Thoracic aorta (tissue), 2 donors: ENCODE data around the gene INPP5A. TPM values are rescaled to one million over a fixed set of nuclear protein-coding genes. Genes with fewer than 3 reads are reported as not detected.

ENCODE experiments used
- ATAC-seq: fragments of 150-250 bp; one replicate; pipeline ENCODE4 v1.8.0; 2017; ENCODE audit warnings: low read depth; ENCODE audit not compliant: insufficient number of reproducible peaks, low FRiP score
- DNase-seq: peaks from one replicate; pipeline ENCODE4 v3.0.0-alpha.2; 2020; ENCODE audit warnings: low spot score
- H3K27ac ChIP-seq, 2 donors: fragments of 200-600 bp; sonication (generic); 1 replicate in 1 of 2; 2 replicates in 1 of 2; pipeline ENCODE4 v1.5.1; 2016; ENCODE audit warnings: mild to moderate bottlenecking in 2 of 2, moderate library complexity in 2 of 2
- H3K27me3 ChIP-seq: fragments of 200-600 bp; sonication (generic); replicated peaks from 2 replicates; pipeline ENCODE4 v1.6.0; 2016; ENCODE audit warnings: mild to moderate bottlenecking; ENCODE audit not compliant: insufficient read depth
- H3K36me3 ChIP-seq: fragments of 200-600 bp; sonication (generic); one replicate; pipeline ENCODE4 v1.5.1; 2016
- H3K4me1 ChIP-seq, 2 donors: fragments of 200-600 bp; sonication (generic); 1 replicate in 1 of 2; 2 replicates in 1 of 2; pipeline versions ENCODE4 v1.5.1 to v1.6.0; 2016; ENCODE audit warnings: low read depth in 2 of 2, mild to moderate bottlenecking in 1 of 2; ENCODE audit not compliant: control insufficient read depth in 1 of 2
- H3K4me3 ChIP-seq: fragments of 200-600 bp; sonication (generic); 2 replicates; pipeline ENCODE4 v1.5.1; 2016; ENCODE audit warnings: mild to moderate bottlenecking
- H3K9me3 ChIP-seq: fragments of 200-600 bp; sonication (generic); 2 replicates; pipeline ENCODE4 v1.5.1; 2016
- total RNA-seq, 2 donors: library from RNA; depleted of rRNA; stranded (reverse); fragments of >200 nt; gene quantifications; one replicate each; pipeline versions ENCODE4 v1.1.0 to v1.2.3, GENCODE V29; 2016
- TF ChIP-seq, protein P1 (sequence below): fragments of 200-600 bp; sonication (generic); IDR thresholded peaks from one replicate; pipeline ENCODE4 v1.5.1; 2019; ENCODE audit warnings: antibody characterized with exemption

Gene INPP5A
- total RNA-seq, 2 donors from 2014 or later: 120 to 142 TPM

DNA sequence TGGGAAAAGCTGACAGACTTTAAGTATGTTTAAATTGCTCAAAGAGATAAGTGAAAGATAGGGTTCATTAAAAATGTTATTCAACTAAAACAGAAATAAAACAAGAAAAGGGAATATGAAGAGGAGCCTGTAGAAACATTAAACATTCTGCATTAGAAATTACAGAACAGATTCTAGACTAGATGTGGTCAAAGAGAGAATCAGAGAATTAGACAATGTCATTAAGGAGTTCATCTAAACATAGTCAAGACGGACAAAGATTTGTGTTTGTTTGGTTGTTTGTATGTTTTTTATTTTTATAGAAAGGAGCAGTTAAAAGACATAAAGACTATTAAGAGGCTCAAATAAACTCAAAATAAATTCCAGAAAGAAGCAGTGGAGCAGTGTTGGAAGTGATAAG lies 168.4 kb downstream of the INPP5A start:
- TF ChIP-seq, protein P1, sequence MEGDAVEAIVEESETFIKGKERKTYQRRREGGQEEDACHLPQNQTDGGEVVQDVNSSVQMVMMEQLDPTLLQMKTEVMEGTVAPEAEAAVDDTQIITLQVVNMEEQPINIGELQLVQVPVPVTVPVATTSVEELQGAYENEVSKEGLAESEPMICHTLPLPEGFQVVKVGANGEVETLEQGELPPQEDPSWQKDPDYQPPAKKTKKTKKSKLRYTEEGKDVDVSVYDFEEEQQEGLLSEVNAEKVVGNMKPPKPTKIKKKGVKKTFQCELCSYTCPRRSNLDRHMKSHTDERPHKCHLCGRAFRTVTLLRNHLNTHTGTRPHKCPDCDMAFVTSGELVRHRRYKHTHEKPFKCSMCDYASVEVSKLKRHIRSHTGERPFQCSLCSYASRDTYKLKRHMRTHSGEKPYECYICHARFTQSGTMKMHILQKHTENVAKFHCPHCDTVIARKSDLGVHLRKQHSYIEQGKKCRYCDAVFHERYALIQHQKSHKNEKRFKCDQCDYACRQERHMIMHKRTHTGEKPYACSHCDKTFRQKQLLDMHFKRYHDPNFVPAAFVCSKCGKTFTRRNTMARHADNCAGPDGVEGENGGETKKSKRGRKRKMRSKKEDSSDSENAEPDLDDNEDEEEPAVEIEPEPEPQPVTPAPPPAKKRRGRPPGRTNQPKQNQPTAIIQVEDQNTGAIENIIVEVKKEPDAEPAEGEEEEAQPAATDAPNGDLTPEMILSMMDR: no peak
- Histone ChIP-seq H3K4me3 (no peak overlapping the region), H3K27me3 (no peaks in the 10 kb centered on the region), H3K36me3 (peaks cover 15% of the 10 kb centered on the region), H3K27ac (no peak overlapping the region), H3K4me1 (no peaks in the 10 kb centered on the region), H3K9me3 (peaks cover 11% of the 10 kb centered on the region)
- DNase-seq: no peak
- ATAC-seq: no peak

DNA sequence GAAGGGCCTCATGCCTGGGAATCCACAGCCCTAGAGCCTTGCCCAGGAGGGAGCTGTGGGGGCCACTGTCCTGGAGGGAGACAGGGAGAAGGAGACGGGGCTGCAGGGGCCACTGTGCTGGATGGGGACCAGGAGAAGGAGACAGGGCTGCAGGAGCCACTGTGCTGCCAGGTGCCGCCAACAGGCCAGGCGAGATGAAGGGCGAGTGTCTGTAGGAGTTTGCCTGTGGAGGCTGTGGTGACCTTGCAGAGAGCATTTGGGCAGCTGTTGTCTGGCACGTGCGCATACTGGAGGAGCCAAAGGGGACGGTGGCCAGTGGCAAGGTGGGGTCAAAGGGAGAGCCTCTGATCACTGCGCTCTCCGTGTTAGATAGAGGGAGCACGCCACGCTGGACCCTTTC lies 169.1 kb downstream of the INPP5A start:
- Histone ChIP-seq H3K27me3 (no peaks in the 10 kb centered on the region), H3K27ac (no peak overlapping the region), H3K4me1 (no peaks in the 10 kb centered on the region), H3K4me3 (no peak overlapping the region), H3K9me3 (peaks cover 11% of the 10 kb centered on the region), H3K36me3 (peaks cover 15% of the 10 kb centered on the region)
- ATAC-seq: no peak
- TF ChIP-seq, protein P1: no peak
- no peak for DNase-seq

DNA sequence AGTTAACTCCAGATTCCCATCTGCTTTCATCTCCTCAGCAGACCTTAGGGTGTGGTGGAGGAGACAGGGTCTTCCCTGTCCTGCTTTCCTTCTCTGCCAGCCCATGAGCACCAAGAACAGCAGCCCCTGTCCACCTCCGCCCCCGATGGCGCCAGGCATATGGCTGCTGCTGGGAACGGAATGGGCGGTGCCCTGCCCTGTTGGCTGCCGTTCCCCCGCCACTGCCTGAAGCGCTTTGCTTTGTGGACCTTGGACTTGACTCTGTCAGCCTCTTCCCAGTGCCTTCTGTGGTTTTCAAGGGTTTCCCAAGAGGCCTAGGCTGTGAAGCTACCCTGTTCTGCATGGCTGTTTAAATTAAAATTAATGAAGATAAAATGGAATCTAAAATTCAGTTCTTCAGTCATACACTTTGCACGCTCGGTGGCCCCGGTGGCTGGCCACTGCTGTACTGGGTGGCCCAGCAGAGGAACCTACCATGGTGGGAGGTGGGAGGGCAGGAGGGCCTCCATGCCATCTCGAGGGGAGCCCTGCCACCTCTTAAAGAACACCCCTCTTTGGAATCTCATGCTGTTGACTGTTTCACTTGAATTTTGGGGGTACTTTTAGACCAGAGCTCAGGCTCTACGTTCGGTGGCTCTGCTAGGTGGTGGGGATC lies 169.7 kb downstream of the INPP5A start:
- H3K4me1 ChIP-seq: no peaks in the 10 kb centered on the region
- DNase-seq: no peak

DNA sequence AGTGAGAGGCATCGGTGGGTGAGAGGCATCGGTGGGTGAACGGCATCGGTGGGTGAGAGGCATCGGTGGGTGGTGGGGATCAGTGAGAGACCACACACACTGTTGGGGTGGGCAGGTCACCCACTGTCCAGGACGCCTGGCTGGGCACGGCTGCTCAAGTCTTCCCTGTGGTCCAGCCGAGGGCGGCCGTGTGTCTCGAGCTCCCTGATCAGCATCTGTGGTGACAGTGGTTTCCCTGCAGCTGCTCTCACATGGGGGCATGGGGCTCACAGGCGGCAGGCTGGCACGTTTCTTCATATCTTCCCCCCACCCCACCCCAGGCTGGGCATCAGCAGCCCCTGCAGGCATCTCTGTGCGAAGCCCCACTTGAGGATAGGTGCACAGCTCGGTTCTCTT lies 170.2 kb downstream of the INPP5A start:
- DNase-seq (no peak), ATAC-seq (no peak)

More for the DNA sequence above, 169.7 kb downstream of the INPP5A start:
- no peak for ATAC-seq
- Histone ChIP-seq H3K4me3 (no peak overlapping the region), H3K36me3 (peaks cover 15% of the 10 kb centered on the region), H3K27ac (no peak overlapping the region), H3K27me3 (no peaks in the 10 kb centered on the region), H3K9me3 (peaks cover 11% of the 10 kb centered on the region)
- TF ChIP-seq, protein P1: no peak

DNA sequence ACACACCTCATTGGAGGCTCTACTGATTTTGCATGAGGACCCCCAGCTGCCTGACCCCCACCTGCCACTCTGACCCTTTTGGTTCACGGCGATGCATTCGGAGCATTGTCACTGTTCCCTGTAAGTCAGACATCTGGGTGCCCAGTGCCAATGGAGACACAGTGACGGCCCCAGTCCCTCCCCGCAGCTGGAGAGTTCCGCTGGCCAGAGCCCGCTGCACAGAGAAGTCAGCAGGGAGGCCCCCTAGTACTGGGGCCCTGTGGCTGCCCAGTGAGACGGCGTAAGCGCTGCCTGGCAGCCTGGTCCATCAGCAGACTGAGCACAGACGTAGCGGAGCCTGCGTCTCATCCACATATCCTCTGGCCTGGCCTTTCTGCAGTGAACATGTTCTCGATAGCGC lies 170.9 kb downstream of the INPP5A start:
- Histone ChIP-seq H3K4me3 (no peak overlapping the region), H3K4me1 (no peaks in the 10 kb centered on the region), H3K27me3 (no peaks in the 10 kb centered on the region), H3K36me3 (peaks cover 15% of the 10 kb centered on the region), H3K9me3 (peaks cover 11% of the 10 kb centered on the region), H3K27ac (no peak overlapping the region)
- DNase-seq: no peak
- no peak for ATAC-seq
- TF ChIP-seq, protein P1: no peak

More for the DNA sequence above, 170.2 kb downstream of the INPP5A start:
- Histone ChIP-seq H3K4me3 (no peak overlapping the region), H3K4me1 (no peaks in the 10 kb centered on the region), H3K36me3 (peaks cover 15% of the 10 kb centered on the region), H3K9me3 (peaks cover 11% of the 10 kb centered on the region), H3K27ac (no peak overlapping the region), H3K27me3 (no peaks in the 10 kb centered on the region)
- TF ChIP-seq, protein P1: no peak
